NOMO-1 treated with dmso at 0.1 percent for 144 hours (cell line): ENCODE measurements around the gene UBXN11.
"Not testable (repeated sequence)": the region's sequence is repeated elsewhere in the genome, so short reads cannot be mapped to it uniquely, and the experiment has no call there.

ENCODE experiments used
- DNase-seq: peaks from one replicate; lab custom pipeline; 2025; ENCODE audit not compliant: unreplicated experiment; lab: John Stamatoyannopoulos, UW

UBXN11 gene

GRCh38 chr1:26337206-26337535 is 30.7 kb upstream of the UBXN11 start:
- DNase-seq = no peak

DNA sequence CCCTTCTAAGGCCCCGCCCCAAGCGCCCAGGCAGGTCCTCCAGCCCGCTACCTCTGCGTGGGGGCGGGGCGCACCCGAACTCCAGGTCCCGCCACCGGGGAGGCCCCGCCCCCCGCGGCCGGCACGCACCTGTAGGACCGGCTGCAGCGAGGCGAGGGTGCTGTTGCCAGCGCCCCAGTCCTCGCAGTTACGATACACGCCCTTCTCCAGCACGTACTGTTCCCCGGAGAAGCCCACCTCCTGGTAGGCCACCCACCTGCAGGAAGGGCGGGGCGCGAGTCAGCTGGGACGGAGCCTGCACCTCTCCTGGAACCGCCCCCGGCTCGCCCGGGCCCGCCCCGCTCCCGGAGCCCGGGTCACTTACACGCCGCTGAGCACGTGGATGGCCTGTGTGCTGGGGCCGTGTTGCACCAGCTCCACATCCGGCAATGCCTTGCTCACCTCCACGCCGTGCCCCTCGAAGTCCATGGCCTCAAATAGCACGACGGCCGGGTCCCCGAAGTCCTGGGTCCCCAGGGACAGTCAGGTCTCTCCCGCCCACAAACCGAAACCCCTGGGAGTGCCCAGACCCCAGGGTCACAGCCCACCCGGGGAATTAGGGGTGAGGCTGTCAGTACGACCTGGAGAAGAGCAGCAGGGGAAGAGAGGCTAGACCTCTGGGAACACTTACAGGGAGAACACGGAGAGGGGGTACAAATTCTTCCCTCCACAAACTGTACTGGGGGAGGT is 30.2 kb upstream of the UBXN11 start:
- DNase-seq = peak; percentile 50

GRCh38 chr1:26335774-26336476 is 29.5 kb upstream of the UBXN11 start:
- no peak for DNase-seq

DNA sequence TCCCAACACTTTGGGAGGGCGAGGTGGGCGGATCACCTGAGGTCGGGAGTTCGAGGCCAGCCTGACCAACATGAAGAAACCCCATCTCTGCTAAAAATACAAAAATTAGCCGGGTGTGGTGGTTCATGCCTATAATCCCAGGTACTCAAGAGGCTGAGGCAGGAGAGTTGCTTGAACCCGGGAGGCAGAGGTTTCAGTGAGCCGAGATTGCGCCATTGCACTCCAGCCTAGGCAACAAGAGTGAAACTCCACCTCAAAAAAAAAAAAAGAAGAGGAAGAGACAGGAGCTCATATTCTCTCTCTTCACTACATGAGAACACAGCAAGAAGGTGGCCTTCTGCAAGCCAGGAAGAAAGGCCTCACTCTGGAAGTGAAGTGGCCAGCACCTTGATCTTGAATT is 26.9 kb upstream of the UBXN11 start:
- DNase-seq = not testable (repeated sequence)

DNA sequence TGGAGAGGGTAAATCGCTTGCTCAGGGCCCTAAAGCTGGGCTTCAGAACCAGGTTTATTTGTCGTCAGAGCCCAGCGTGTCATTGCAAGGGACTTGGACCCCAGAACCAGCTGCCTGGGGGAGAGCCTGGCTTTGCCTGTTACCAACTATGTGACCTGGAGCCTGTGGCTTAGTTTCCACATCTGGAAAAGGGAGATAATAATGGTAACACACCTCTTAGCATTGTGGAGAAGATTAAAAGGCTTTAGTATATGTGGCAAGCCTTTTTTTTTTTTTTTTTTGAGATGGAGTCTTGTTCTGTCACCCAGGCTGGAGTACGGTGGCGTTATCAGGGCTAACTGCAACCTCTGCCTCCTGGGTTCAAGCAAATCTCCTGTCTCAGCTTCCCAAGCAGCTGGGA is 23.8 kb upstream of the UBXN11 start:
- DNase-seq = no peak

DNA sequence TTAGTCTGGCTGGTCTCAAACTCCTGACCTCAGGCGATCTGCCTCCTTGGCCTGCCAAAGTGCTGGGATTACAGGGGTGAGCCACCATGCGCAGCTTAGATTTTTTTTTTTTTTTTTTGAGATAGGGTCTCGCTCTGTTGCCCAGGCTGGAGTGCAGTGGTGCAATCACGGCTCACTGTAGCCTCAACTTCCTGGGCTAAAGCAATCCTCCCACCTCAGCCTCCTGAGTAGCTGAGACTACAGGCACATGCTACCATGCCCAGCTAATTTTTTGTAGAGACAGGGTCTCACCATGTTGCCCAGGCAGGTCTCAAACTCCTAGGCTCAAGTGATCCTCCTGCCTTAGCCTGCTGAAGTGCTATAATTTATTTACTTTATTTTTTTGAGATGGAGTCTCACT is 22.9 kb upstream of the UBXN11 start:
- not testable (repeated sequence) for DNase-seq

DNA sequence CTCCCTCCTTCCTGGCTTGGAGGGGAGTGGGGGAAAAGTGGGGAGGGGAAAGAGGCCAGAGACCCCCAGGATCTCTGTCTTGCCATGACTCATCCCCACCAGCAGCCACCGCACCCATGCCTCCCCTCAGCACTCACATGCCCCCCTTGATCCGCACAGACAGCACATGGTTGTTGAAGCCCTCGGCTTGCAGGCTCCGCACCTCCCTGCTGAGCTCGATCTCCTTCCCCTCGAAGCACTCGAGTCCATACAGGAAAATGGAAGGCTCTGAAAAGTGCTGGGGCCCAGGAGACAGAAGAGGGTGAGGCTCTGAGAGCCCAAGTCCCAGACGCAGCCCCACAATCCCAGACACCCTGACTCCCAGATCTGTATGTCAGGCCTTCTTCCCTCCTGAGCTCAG is 22.2 kb upstream of the UBXN11 start:
- DNase-seq = no peak

DNA sequence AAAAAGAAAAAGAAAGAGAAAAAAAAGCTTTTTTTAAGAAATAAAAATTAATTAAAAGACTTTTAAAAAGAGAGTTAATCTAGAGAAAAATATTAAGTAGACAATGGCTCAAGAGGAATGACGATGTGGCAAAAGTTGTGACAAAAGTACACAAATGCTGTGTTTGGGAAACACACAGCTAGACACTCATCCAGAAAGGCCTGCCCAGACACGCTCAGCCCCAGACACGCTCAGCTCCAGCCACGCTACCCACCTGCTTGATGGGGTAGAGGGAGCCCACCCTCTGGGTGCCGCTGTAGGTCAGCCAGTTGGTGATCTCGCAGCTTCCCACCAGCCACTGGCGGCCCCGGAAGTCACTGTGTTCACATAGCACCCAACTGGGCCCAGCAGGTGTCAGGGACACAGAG is 21.5 kb upstream of the UBXN11 start:
- no peak for DNase-seq

- no peak for DNase-seq
Measured at GRCh38 chr1:26324550-26324949, 18.1 kb upstream of the UBXN11 start.

GRCh38 chr1:26323382-26323781 is 16.9 kb upstream of the UBXN11 start:
- DNase-seq = no peak

- DNase-seq = no peak
Measured at GRCh38 chr1:26322042-26322331, 15.6 kb upstream of the UBXN11 start.

DNA sequence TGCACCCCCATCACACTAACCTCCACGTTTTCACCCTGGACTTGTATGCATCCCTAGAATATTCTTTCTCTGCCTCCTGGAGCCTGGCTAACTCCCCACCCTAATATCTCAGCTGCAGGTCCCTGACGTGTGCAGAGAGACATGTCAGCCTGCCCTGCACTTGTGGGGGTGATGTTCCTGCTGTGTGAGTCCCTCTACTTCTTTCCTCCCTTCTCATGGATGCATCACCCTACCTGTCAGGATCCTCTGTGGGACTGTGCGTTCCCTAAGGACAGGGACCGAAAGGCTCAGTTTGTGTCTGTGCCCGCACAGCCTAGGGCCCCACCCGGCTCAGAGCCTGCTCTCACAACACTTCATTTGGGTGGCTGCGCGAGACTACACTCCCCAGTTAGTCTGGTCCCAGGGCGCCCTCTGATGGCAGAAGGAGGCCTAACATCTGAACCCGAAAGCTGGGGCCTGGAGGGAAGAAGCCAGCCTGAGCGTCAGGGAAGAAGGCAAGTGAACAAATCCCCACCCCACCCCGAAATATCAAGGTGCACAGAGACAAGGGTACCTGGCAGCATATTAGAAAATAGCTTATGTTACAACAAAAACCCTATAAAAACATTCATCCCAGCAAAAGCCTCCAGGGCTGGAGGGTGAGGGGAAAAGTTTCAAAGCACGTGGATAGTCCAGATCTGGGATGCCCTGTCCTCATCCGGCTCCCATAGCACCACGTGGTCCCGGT is 15.0 kb upstream of the UBXN11 start:
- peak; percentile 71 for DNase-seq

DNA sequence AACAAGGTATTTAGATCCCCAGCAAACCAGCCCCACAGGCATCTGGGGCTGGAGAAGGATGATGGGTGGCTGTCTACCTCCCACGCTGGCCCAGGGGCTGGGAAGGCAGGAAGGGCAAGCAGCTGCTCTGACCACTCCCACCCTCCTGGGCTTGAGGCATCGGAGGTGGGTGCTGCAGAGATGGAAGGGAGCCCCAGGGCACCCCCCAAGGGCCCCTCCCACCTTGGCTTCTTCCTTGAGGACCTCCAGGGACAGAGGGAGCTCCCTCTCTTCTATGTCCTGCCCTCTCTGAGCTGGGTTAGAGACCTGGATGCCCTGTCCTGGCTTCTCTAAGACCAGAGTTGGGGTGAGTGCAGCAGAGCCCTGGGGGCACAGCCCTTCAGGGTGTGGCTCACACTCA is 14.5 kb upstream of the UBXN11 start:
- DNase-seq = no peak

DNA sequence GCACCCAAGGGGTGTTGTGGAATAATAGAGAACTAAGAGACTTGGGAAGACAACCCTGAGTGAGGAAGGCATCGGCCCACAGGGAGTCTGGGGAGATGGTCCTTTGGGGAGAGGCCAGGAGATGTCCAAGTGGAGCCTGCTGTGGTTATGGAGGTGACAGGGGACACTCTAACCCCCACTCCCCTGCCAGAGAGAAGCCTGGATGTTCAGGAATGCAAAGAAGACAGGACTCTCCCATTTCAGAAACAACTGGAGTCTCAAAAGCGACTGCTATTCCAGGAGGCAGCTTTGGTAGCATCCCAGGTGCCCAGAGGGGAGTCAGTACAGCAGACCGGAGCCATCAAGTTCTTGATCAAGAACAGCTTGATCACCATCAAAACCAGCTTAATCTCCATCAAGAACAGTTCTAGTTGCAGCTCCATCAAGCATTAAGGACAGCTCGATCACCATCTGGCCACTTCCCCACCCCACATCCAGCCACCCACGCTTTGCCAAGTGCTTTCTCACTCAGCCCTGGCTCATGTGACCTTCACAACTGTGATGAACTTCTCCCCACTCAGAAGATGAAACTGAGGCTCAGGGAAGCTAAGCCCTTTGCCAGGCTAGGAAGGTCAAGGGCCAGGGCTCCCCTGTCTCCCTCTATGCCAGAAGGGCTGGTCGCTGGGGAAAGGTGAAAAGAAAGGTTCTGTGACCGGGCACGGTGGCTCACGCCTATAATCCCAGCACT is 12.1 kb upstream of the UBXN11 start:
- DNase-seq = no peak

- DNase-seq = peak; percentile 72
Measured at GRCh38 chr1:26317612-26318337, 11.3 kb upstream of the UBXN11 start, which contains the start of gene CD52. TSS of gene CD52 (plus strand) at chr1:26317958. CDS start at chr1:26318018, 60 bp downstream.

DNA sequence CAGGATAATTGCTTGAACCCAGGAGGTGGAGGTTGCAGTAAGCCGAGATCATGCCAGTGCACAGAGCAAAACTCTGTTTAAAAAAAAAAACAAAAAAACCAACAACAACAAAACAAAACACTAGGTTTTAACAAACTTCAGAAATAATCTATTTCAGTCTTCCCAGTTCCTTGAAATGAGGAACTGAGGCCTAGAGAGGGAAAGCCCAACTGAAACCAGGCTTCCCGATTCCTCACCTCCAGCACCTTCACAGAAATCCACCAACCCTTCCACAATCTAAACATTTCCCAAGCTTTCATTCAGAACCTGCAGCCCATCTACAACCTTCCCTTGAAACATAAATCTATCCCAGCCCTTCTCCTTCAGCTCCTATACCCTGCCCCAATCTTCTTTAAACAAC is 10.7 kb upstream of the UBXN11 start:
- no peak for DNase-seq

DNA sequence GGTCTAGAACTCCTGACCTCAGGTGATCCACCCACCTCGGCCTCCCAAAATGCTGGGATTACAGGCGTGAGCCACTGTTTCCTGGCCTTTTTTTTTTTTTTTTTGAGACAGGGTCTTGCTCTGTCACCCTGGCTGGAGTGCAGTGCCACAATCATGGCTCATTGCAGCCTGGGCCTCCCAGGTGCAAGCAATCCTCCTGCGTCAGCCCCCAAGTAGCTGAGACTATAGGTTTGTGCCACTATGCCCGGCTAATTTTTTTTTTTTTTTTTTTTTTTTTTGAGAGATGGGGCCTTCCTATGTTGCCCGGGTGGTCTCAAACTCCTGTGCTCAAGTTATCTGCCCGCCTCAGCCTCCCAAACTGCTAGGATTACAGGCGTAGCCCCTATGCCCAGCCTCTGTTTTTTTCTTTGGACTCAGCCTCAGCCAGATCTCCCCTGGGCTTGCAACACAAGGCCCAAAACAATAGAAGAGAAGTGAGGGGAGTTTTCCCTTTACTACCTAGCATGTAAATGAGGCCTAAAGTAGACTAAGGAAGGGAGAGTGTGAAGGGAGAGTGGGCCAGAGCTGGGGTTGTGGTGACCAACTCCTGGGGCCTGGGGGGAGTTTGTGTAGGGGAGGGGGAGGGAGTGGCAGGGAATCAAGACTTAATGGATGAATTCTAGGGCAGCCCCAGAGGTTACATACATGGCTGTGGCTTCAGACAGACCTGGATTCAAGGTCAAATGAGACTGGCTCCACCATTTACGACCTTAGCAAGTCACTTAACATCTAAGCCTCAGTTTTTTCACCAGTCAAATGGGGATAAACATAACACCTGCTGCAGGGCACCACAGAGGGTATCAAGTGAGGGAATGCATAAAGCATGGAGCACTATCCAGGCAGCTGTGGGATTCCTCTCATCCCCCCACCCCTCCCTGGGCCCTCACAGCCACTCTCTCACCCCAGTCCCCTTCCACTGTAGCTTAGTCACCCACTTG is 9.7 kb upstream of the UBXN11 start:
- DNase-seq = no peak

DNA sequence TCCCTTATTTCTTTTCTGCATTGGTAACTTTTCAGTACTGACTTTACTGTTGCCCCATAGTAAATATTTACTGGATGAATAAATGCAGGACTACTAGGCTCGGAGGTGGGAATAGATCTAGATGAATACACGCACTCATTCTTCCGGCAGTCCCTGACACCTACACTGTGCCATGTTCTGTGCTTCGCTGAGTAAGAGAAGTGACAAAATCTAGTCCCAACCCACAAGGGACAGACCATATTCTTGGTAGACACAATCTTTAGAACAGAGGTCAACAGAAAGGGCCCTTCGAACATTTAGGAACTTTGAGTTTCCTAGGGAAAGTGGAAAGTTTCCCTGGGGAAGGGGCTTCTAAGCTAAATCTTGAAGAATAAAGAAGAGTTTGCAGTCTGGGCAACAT is 8.1 kb upstream of the UBXN11 start:
- no peak for DNase-seq

- DNase-seq = not testable (repeated sequence)
Measured at GRCh38 chr1:26307966-26308899, 1.8 kb upstream of the UBXN11 start.
